Measurements from ENCODE around the gene TRAFD1.

The TRAFD1 gene

DNA sequence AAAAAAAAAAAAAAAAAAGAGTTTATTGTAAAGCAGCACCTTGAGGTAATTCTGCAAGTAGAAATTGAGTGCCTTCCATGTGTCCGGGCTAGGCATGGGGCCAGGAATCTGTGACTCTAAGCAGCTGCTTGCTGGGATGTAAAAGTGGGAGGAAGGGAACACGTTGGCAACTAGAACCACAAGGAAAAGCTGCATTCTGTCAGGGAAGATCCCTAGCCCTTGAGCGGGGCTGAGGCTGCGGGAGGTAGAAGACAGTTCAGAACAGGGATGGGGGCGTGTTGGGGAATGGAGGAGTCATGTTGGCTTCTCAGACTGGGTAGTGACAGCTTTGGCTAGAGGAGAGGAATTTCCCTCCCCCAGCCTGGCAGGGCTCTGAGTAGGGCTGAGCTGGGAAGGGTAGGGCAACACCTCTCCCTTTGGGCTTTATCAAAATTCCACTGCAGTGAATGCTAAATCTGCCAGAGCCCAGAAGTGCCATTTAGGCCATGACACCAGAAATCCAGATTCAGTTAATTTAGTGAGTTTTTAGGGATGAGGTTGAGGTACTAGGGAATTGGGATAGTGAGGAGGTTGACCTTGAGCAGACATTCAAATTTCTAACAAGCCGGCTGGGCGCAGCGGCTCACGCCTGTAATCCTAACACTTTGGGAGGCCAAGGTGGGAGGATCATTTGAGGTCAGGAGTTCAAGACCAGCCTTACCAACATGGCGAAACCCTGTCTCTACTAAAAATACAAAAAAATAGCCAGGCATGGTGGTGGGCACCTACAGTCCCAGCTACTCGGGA, 3.4 kb upstream of the TRAFD1 start:
- no peak overlapping the region for H3K9ac ChIP-seq (ENCODE audit: low read length)
- H3K36me3 ChIP-seq (ENCODE audit: control insufficient read depth, low read depth, low read length) = no peaks in the 10 kb centered on the region
- no peaks in the 10 kb centered on the region for H3K9me3 ChIP-seq (ENCODE audit: control insufficient read depth, low read depth, low read length)
- peaks cover 7% of the 10 kb centered on the region for H3K4me1 ChIP-seq (ENCODE audit: control insufficient read depth, low read depth, low read length)
- H3K4me3 ChIP-seq (ENCODE audit: low read length) = no peak overlapping the region
- H3K27me3 ChIP-seq (ENCODE audit: control insufficient read depth, insufficient read depth, low read length) = no peaks in the 10 kb centered on the region
- H3K27ac ChIP-seq (ENCODE audit: low read length) = no peak overlapping the region

DNA sequence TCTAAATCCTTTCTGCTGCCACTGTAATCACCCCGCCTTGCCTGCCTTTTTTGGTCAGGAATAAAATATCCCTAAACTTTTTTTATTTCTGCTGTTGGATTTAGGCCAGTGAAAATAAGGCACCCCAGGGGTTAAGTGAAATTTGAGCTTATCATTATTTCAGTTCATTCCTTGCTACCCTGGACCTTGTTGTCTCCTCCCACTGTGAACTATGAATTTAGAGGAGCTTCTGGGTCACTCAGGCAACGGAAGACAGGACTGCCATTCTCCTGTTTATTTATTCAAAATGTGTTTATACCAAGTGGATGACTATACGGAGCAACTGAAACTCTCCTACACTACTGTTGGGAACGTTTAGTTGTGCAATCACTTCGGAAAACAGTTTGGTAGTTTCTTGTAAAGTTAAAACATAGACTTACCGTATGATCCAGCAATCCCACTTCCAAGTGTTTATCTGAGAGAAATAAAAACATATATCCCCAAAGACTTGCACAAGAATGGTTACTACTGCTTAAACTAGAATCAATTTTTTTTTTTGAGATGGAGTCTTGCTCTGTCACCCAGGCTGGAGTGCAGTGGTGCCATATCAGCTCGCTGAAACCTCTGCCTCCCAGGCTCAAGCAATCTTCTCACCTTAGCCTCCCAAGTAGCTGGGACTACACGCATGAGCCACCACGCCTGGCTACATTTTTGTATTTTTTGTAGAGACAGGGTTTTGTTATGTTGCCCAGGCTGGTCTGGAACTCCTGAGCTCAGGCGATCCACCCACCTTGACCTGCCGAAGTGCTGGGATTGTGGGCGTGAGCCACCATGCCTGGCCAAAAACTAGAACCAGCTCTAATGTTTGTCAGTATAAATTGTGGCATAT, 2.3 kb upstream of the TRAFD1 start:
- H3K9ac ChIP-seq (ENCODE audit: low read length) = no peak overlapping the region
- no peaks in the 10 kb centered on the region for H3K9me3 ChIP-seq (ENCODE audit: control insufficient read depth, low read depth, low read length)
- H3K27ac ChIP-seq (ENCODE audit: low read length) = no peak overlapping the region
- peaks cover 4% of the 10 kb centered on the region for H3K4me1 ChIP-seq (ENCODE audit: control insufficient read depth, low read depth, low read length)
- no peak overlapping the region for H3K4me3 ChIP-seq (ENCODE audit: low read length)
- H3K36me3 ChIP-seq (ENCODE audit: control insufficient read depth, low read depth, low read length) = no peaks in the 10 kb centered on the region
- no peaks in the 10 kb centered on the region for H3K27me3 ChIP-seq (ENCODE audit: control insufficient read depth, insufficient read depth, low read length)

DNA sequence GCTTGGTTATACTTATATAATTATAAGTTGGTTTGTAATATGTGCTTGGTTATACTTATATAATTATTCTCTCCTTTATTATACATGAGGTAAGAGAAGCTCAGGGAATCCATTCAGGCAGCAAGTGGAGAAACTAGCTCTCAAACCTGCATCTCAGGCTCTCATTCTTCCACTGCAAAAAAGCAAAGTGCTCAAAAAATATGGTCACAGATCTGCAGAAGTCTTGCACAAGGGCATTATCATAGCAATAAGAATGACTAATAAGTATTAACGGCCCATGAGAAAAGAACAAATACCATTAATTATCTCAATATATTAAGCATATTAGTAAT, 476 bp upstream of the TRAFD1 start:
- Histone ChIP-seq H3K4me1 (ENCODE audit: control insufficient read depth, low read depth, low read length) (peaks cover 4% of the 10 kb centered on the region), H3K27ac (ENCODE audit: low read length) (no peak overlapping the region), H3K9me3 (ENCODE audit: control insufficient read depth, low read depth, low read length) (no peaks in the 10 kb centered on the region), H3K4me3 (ENCODE audit: low read length) (no peak overlapping the region), H3K27me3 (ENCODE audit: control insufficient read depth, insufficient read depth, low read length) (no peaks in the 10 kb centered on the region), H3K36me3 (ENCODE audit: control insufficient read depth, low read depth, low read length) (no peaks in the 10 kb centered on the region), H3K9ac (ENCODE audit: low read length) (no peak overlapping the region)

DNA sequence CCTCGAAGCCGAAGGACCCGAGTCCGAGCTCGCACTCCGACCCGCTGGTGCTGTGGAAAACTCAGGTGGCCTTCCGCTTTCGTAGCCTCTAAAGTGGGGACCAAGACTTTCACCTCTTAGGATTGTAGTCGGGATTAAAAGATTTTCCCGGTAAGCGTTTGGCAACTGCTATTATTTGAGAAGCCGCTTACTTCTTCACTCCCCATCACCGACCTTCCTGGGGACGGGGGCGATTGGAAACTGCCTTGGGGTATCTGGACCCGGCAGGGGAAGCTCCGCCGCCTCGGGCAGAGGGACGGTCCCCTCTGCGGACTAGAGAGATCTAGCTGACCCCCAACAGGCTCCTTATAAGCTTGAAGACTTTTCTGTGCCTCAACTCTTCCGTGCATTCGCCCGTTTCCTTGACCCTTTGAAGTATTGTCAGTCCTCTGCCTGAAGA, 659 bp downstream of the TRAFD1 start:
- peak overlapping the region; percentile 35 for H3K9ac ChIP-seq (ENCODE audit: low read length)
- H3K27me3 ChIP-seq (ENCODE audit: control insufficient read depth, insufficient read depth, low read length) = no peaks in the 10 kb centered on the region
- H3K4me1 ChIP-seq (ENCODE audit: control insufficient read depth, low read depth, low read length) = peaks cover 4% of the 10 kb centered on the region
- H3K27ac ChIP-seq (ENCODE audit: low read length) = no peak overlapping the region
- no peaks in the 10 kb centered on the region for H3K9me3 ChIP-seq (ENCODE audit: control insufficient read depth, low read depth, low read length)
- H3K36me3 ChIP-seq (ENCODE audit: control insufficient read depth, low read depth, low read length) = peaks cover 6% of the 10 kb centered on the region
- peak overlapping the region; percentile 89 for H3K4me3 ChIP-seq (ENCODE audit: low read length)

DNA sequence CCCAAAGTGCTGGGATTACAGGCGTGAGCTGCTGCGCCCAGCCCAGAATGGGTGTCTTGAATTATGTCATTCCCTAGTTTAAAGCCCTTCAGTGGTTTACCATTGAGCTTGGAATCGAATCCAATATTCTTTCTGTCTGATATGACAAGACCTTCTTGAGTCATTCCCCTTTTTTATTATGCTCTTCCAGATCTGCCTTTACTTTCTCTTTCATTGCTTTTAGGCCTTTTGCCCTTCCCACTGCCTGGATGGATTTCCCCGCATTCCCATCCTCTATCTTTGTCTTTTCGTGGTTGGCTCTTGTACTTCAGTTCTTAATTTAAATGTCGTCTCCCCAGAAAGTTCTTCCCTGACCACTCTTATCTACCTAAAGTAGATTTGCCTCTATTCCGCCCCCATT, 1.6 kb downstream of the TRAFD1 start:
- H3K27me3 ChIP-seq (ENCODE audit: control insufficient read depth, insufficient read depth, low read length) = no peaks in the 10 kb centered on the region
- no peak overlapping the region for H3K9ac ChIP-seq (ENCODE audit: low read length)
- peaks cover 4% of the 10 kb centered on the region for H3K4me1 ChIP-seq (ENCODE audit: control insufficient read depth, low read depth, low read length)
- no peak overlapping the region for H3K27ac ChIP-seq (ENCODE audit: low read length)
- no peak overlapping the region for H3K4me3 ChIP-seq (ENCODE audit: low read length)
- H3K36me3 ChIP-seq (ENCODE audit: control insufficient read depth, low read depth, low read length) = peaks cover 6% of the 10 kb centered on the region
- no peaks in the 10 kb centered on the region for H3K9me3 ChIP-seq (ENCODE audit: control insufficient read depth, low read depth, low read length)

DNA sequence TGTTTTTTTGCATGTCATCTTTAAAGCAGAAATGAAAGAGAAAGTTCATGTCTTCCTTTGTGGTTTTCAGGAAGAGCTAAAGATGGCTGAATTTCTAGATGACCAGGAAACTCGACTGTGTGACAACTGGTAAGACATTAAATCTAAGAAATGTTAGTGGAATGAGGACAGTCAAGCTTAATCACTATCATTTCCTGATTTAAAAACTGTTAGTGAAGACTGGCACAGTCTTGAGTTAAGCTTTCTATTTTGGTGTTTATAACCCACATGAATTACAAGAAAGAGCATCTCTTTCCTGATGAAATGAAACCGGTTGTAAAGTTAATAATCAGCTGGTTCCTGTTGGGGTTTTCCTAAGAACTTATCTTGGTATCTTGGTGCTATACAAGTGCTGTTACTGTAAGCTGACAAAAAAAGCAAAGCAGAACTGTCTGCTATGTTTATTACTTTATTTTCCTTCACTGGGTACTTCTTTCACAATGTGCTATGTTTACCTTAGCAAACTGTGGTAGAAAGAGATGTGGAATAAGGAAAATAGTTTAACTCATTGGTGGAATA, 5.2 kb downstream of the TRAFD1 start:
- Histone ChIP-seq H3K36me3 (ENCODE audit: control insufficient read depth, low read depth, low read length) (peaks cover 15% of the 10 kb centered on the region), H3K9ac (ENCODE audit: low read length) (no peak overlapping the region), H3K4me3 (ENCODE audit: low read length) (no peak overlapping the region), H3K4me1 (ENCODE audit: control insufficient read depth, low read depth, low read length) (no peaks in the 10 kb centered on the region), H3K9me3 (ENCODE audit: control insufficient read depth, low read depth, low read length) (no peaks in the 10 kb centered on the region), H3K27ac (ENCODE audit: low read length) (no peak overlapping the region), H3K27me3 (ENCODE audit: control insufficient read depth, insufficient read depth, low read length) (no peaks in the 10 kb centered on the region)

DNA sequence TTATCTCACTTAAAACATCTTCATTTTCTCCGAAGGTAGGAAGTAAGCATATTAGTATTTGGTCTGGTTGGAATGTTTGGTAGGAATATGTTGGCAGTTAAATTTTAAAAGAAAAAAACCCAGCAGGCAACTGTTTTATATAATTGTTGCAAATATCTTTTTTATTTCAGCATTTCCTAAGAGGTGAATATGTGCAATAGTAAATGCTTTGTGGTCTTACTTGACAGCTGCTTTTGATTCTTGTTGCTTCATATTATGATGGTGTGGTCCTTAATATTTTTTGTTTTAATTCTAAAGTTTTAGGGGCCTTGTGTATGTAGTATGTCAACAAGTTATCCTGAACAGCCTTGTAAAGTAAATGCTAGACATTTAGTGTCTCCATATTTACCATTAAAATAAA, 6.3 kb downstream of the TRAFD1 start:
- no peaks in the 10 kb centered on the region for H3K4me1 ChIP-seq (ENCODE audit: control insufficient read depth, low read depth, low read length)
- H3K27ac ChIP-seq (ENCODE audit: low read length) = no peak overlapping the region
- H3K27me3 ChIP-seq (ENCODE audit: control insufficient read depth, insufficient read depth, low read length) = no peaks in the 10 kb centered on the region
- H3K4me3 ChIP-seq (ENCODE audit: low read length) = no peak overlapping the region
- H3K9ac ChIP-seq (ENCODE audit: low read length) = no peak overlapping the region
- H3K9me3 ChIP-seq (ENCODE audit: control insufficient read depth, low read depth, low read length) = no peaks in the 10 kb centered on the region
- peaks cover 24% of the 10 kb centered on the region for H3K36me3 ChIP-seq (ENCODE audit: control insufficient read depth, low read depth, low read length)

DNA sequence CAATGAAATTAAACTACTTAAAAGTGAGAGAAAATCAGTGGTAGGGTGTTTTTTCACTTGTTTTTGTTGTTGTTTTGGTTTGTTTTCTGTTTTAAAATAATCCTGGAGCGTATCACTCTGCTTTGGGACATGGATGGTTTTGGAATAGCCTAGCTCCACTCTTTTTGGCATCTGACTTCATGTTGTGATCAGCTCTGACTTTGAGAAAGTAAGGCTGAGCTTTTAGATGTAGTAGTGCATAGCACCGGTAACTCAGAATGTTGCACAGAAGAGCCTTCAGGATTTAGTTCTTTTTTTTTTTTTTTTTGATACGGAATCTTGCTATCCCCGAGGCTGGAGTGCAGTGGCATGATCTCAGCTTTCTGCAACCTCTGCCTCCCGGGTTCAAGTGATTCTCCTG, 8.1 kb downstream of the TRAFD1 start:
- peaks cover 27% of the 10 kb centered on the region for H3K36me3 ChIP-seq (ENCODE audit: control insufficient read depth, low read depth, low read length)
- H3K9ac ChIP-seq (ENCODE audit: low read length) = no peak overlapping the region

DNA sequence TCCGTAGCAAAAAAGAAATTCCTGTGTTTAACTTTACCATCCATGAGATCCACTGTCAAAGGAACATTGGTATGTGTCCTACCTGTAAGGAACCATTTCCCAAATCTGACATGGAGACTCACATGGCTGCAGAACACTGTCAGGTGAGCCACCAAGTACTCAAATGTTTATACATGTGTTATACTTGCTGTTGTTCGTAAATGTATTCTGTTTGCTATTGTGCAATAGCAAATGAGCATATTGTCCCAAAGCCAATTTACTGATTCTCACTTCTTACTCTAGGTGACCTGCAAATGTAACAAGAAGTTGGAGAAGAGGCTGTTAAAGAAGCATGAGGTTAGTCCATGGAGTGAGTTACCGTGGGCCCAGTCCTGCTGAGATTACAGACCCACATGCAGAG, 9.4 kb downstream of the TRAFD1 start:
- no peaks in the 10 kb centered on the region for H3K9me3 ChIP-seq (ENCODE audit: control insufficient read depth, low read depth, low read length)
- H3K9ac ChIP-seq (ENCODE audit: low read length) = no peak overlapping the region
- H3K4me3 ChIP-seq (ENCODE audit: low read length) = no peak overlapping the region
- no peaks in the 10 kb centered on the region for H3K27me3 ChIP-seq (ENCODE audit: control insufficient read depth, insufficient read depth, low read length)
- H3K36me3 ChIP-seq (ENCODE audit: control insufficient read depth, low read depth, low read length) = peaks cover 32% of the 10 kb centered on the region
- H3K27ac ChIP-seq (ENCODE audit: low read length) = no peak overlapping the region
- no peaks in the 10 kb centered on the region for H3K4me1 ChIP-seq (ENCODE audit: control insufficient read depth, low read depth, low read length)

More for the DNA sequence above, 8.1 kb downstream of the TRAFD1 start:
- Histone ChIP-seq H3K27me3 (ENCODE audit: control insufficient read depth, insufficient read depth, low read length) (no peaks in the 10 kb centered on the region), H3K27ac (ENCODE audit: low read length) (no peak overlapping the region), H3K9me3 (ENCODE audit: control insufficient read depth, low read depth, low read length) (no peaks in the 10 kb centered on the region), H3K4me3 (ENCODE audit: low read length) (no peak overlapping the region), H3K4me1 (ENCODE audit: control insufficient read depth, low read depth, low read length) (no peaks in the 10 kb centered on the region)

DNA sequence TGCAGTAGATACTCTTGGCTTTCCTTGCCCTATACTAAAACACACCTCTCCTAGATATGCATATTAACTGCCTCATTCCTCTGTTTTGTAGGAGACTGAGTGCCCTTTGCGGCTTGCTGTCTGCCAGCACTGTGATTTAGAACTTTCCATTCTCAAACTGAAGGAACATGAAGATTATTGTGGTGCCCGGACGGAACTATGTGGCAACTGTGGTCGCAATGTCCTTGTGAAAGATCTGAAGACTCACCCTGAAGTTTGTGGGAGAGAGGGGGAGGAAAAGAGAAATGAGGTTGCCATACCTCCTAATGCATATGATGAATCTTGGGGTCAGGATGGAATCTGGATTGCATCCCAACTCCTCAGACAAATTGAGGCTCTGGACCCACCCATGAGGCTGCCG, 15.4 kb downstream of the TRAFD1 start:
- no peaks in the 10 kb centered on the region for H3K4me1 ChIP-seq (ENCODE audit: control insufficient read depth, low read depth, low read length)
- no peak overlapping the region for H3K27ac ChIP-seq (ENCODE audit: low read length)
- no peaks in the 10 kb centered on the region for H3K27me3 ChIP-seq (ENCODE audit: control insufficient read depth, insufficient read depth, low read length)
- H3K9ac ChIP-seq (ENCODE audit: low read length) = no peak overlapping the region
- peaks cover 49% of the 10 kb centered on the region for H3K36me3 ChIP-seq (ENCODE audit: control insufficient read depth, low read depth, low read length)
- no peaks in the 10 kb centered on the region for H3K9me3 ChIP-seq (ENCODE audit: control insufficient read depth, low read depth, low read length)
- H3K4me3 ChIP-seq (ENCODE audit: low read length) = no peak overlapping the region

DNA sequence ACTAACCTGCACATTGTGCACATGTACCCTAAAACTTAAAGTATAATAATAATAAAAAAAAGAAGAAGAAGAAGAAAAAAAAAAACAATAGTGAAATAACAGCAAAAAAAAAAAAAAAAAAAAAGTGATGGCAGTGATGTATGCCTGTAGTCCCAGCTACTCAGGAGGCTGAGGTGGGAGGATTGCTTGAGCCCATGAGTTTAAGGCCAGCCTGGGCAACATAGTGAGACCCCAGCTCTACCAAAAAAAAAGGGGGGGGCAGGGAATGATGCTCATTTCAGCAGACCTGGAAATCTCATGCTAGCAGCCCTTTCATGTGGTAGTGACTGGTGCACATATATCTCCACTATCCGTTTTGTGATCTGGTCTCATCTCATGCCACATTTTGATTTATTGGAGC, 20.8 kb downstream of the TRAFD1 start:
- no peak overlapping the region for H3K27ac ChIP-seq (ENCODE audit: low read length)
- H3K9me3 ChIP-seq (ENCODE audit: control insufficient read depth, low read depth, low read length) = no peaks in the 10 kb centered on the region
- no peak overlapping the region for H3K4me3 ChIP-seq (ENCODE audit: low read length)
- no peaks in the 10 kb centered on the region for H3K27me3 ChIP-seq (ENCODE audit: control insufficient read depth, insufficient read depth, low read length)
- H3K9ac ChIP-seq (ENCODE audit: low read length) = no peak overlapping the region
- peaks cover 55% of the 10 kb centered on the region for H3K36me3 ChIP-seq (ENCODE audit: control insufficient read depth, low read depth, low read length)
- no peaks in the 10 kb centered on the region for H3K4me1 ChIP-seq (ENCODE audit: control insufficient read depth, low read depth, low read length)
